GM12873 (cell line): ENCODE results near the gene COASY.
A peak's percentile ranks its signal among the peaks of the same experiment; 100 is the strongest.

Experiments
- TF ChIP-seq, protein P1 (sequence below): IDR thresholded peaks from 2 replicates; pipeline ENCODE4 v1.5.1; 2012; ENCODE audit warnings: low read depth, mild to moderate bottlenecking, moderate library complexity, low read length, control low read depth; ENCODE audit not compliant: insufficient read depth; ENCODE audit errors: missing control alignments

Gene COASY

DNA sequence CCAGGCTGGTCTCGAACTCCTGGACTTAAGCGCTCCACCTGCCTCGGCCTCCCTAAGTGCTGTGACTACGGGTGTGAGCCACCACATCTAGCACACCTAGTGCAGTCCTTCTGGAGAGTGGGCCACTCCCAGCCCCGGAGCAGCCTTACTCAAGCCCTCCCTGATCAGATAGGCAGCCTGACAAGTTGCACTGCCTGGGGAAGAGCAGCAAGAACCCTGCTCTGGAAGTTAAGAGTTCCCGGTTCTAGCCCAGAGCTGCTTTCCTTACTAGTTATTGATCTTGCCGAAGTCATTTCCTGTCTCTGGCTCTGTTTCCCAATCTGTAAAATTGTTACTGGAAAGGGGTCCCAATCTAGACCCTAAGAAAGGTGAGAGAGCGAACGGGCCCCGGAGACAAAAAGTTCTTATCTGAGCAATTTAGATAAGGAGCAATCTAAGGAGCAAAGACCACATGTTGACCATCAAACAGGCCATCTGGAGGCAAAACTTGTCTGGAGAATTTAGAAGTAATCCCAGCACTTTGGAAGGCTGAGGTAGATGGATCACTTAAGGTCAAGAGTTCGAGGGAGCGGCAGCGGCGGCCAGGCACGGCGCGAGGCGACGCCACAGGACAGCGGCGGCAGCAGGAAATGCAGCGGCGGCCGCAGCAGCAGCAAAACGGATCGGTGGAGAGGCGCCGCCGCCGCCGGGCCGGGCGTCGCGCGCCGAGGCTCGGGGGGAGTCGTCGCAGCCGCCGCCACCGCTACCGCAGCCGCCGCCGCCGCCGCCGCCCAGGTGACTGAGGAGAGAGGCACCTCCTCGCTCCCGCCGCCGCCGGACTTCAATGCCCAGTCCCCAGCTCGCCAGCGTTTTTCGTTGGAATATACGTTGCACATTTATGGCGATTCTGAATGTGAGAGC is 30.2 kb upstream of the COASY start:
- TF ChIP-seq, protein P1, sequence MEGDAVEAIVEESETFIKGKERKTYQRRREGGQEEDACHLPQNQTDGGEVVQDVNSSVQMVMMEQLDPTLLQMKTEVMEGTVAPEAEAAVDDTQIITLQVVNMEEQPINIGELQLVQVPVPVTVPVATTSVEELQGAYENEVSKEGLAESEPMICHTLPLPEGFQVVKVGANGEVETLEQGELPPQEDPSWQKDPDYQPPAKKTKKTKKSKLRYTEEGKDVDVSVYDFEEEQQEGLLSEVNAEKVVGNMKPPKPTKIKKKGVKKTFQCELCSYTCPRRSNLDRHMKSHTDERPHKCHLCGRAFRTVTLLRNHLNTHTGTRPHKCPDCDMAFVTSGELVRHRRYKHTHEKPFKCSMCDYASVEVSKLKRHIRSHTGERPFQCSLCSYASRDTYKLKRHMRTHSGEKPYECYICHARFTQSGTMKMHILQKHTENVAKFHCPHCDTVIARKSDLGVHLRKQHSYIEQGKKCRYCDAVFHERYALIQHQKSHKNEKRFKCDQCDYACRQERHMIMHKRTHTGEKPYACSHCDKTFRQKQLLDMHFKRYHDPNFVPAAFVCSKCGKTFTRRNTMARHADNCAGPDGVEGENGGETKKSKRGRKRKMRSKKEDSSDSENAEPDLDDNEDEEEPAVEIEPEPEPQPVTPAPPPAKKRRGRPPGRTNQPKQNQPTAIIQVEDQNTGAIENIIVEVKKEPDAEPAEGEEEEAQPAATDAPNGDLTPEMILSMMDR: peak; percentile 51

DNA sequence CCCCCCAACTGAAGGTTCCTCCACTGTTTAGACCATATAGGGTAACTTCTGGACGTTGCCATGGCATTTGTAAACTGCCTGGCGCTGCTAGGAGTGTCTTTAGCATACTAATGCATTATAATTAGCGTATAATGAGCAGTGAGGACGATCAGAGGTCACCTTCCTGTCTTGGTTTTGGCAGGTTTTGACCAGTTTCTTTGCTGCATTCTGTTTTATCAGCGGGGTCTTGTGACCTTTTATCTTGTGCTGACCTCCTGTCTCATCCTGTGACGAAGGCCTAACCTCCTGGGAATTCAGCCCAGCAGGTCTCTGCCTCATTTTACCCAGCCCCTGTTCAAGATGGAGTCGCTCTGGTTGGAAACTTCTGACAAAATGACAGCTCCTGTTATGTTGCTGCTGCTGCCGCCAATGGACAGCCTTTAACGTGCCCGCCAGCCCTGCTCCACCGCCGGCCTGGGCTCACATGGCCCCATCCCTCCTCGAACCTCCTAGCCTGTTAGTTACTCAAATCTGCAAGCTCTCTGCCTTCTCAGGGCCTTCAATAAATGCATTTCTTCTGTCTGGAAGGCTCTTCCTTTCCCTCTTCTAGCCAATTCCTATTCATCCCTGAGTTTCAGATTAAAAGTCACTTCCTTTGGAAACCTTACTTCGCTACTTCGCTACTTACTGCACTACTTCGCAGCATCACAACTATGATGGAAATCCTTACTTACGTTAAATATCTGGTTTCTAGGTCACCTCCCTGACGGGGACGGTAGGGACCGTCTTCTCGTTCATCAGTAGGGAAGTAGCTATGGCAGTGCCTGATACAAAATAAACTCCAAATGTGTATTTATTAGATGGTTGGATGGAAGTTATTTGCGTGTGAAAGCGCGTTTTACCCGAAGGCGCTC is 26.5 kb upstream of the COASY start:
- TF ChIP-seq, protein P1: no peak

DNA sequence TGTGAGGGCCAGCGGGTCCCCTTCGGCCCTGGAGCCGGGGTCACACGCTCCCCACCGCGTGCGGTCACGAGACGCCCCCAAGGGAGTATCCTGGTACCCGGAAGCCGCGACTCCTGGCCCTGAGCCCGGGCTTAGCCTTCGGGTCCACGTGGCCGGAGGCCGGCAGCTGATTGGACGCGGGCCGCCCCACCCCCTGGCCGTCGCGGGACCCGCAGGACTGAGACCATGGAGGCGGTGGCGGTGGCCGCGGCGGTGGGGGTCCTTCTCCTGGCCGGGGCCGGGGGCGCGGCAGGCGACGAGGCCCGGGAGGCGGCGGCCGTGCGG is 25.9 kb upstream of the COASY start, which contains the start of gene NAGLU:
TSS of gene NAGLU (plus strand) at position 194 of the 324 bp plus-strand sequence. CDS start at position 226, 32 bp downstream.
- TF ChIP-seq, protein P1: no peak

- TF ChIP-seq, protein P1: no peak
Measured at GRCh38 chr17:42536372-42537155, 25.4 kb upstream of the COASY start.

DNA sequence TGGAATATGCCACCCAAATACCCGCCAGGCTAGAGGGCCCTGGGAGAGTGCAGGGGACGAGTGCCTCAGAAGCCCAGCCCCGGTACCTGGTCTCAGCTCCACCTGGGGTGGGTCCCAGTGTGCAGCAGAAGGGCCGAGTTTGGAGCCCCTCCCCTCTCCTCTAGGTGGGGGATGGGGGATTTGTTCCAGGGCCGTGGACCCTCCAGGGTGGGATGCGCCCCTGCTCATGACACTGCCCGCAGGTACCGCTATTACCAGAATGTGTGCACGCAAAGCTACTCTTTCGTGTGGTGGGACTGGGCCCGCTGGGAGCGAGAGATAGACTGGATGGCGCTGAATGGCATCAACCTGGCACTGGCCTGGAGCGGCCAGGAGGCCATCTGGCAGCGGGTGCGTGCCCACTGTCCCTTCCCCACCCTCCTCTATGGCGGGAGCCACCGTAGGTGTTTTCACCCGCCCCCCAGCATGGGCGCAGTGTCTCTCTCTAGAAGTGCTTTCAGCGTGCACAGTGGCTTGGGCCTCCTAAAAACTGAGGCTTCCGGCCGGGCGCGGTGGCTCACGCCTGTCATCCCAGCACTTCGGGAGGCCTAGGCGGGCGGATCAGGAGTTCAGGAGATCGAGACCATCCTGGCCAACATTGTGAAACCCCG is 24.7 kb upstream of the COASY start:
- TF ChIP-seq, protein P1: no peak

- TF ChIP-seq, protein P1: no peak
Measured at GRCh38 chr17:42537826-42538451, 24.0 kb upstream of the COASY start.
